ENCODE measurements around the gene PRKN.

The PRKN gene

DNA sequence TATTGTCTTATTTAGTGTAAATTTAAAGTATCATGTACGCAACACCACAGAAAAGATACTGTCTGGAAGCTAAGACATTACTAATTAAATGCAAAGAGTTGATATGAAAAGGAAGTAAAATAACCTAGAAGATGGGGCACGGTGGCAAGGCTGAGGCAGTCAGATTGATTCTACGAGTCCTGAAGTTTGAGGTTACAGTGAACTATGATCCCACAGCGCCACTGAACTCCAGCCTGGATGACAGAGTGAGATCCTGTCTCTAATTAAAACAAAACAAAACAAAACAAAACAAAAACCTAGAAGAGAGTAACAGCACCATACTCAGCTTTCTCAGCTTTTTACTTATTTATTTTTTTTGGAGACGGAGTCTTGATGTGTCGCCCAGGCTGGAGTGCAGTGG lies 199.0 kb downstream of the PRKN start:
- DNase-seq = no peak

DNA sequence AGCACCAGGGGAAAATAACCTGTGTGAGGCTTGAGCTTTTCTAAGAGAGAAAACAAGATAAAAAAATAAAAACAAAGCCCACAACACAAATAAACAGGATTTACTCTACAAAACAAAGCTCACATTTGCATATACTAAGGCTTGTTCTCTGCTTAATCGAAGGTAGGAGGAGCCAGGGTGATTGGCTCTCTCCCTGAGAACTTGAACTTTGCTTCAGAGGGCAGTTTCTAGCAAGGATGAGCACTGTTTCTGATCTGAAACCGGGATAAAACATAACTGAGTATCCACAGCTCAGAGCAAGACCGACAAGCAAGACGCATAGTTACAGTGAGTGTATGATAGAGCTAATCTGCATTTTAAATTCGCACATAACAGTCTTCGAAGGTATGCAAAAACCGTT lies 200.6 kb downstream of the PRKN start:
- no peak for DNase-seq

DNA sequence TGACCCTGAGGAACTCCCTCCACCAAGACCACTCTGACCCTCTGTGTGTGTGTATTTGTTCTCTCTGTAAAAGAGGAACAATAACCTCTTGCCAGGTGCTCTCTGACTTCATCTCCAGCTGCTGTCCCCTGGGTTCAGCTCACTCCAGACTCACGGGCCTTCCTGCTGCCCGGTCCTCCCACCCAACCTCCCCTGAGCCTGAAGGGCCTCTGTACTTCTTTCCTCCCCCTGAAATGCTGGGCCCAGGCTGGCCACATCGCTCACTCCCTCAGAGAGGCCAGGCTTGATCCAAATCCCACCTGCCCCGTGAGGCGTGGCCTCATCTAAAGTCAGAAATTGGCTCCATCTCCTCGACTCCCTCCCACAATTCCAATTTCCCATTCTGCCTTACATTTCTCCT lies 202.4 kb downstream of the PRKN start:
- DNase-seq = no peak

DNA sequence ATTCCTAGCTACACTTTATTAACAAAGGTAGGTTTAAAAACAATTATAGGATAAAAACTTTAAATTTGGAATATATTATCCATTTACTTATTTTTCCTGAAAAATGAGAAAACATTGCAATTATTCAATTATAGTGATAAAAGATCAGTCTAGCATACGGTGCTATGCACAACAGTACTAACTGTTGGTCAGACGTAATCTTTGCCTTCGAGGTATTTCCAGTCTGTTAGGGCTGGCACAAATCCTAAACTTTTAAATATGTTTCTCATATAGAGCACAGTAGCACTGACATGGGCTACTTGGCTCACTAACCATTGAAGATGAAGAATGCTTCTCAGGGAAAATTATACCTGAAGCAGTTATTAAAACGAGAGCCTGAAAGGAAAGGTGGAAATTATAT lies 214.8 kb downstream of the PRKN start:
- DNase-seq = no peak

DNA sequence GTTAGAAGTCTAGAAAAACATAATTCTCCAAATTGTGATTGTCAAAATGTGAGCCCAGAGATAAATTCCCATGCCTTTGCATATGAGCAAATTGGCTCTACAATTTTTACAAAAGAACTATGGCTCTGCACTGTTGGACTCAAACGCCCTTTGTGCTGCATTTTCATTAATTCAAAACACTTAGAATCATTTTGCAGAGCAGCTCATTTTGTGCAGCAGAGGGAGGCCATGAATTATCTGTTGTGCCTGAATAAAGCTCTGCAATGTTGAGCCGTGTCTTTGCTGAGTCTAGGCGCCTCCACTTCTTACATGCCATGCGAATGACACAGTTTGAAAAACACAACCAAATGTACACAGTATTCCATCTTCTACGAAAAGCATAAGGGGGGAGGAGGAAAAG lies 230.2 kb downstream of the PRKN start:
- DNase-seq = no peak

DNA sequence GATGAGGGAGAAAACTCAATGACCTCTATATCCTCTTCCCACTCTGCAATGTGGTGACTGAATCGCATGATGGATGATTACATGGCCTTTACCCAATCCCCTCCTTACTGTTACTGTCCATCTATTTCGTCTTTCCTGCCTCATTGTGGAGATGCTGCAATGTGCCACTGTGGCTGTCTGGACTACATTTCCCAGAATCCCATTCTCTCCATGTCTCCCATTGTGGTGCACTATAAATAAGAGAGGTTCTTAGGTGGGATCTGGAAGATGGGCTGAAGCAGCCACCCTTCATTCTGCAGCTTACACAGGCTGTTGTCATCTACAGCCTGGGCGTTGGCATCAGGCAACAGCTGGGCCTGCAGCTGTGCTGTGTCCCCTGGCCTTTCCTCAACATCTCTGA lies 233.6 kb downstream of the PRKN start:
- no peak for DNase-seq

DNA sequence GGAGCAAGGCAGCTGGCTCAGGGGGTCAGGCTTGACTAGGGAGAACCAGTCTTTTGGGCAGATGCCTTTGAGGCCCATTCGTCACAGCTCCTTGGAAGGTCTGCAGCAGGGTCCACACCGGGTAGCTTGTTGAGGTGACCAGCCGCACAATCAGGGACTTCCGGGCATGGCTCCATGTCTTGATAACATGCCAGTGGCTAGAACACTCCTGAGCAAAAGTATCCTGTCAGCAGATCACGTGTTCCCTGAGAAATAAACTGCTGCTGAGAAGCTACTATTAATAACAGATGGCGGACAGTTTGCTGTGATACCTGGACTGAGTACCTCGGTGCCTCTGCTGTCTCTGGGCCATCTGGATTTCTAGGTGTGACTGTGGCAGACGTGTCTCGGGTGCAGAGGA lies 235.9 kb downstream of the PRKN start:
- no peak for DNase-seq

DNA sequence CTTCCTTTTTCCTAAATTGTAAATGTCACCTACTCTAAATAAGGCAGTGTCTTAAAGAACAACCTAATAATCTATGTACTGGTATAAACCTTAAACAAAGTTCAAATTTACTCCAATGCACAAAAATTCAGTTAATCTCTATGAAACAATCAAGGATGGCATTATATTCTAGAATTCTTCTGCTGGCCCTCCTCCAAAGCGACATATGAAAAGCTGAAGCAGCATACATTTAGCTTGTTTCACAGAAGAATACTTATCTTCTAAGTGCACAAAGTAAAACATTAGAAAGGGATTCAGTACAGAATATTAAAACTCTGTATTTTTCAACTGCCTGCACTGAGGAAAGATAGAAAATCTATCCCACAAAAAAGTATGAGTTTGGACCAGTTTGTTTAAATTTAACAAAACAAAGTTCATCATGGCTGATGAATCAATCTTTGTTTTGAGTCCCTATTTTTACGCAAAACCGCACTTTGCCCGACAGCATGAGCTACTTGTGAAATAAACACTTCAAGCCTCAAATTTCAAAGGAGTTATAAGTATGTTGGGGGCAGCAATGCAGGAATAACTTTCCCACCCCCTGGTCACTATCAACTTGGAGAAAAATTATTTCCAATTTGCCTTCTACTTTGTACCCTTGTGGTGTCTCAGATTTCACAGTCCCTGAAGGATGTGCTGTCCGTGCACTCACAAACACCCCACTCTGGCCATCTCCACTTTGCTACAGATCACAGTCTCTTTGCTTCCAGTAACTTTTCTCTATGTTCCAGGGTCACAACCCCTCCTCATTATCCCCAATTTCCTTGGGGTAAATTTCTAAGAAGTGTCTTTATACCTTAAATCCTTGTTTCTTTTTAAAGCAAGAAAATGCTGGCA lies 238.2 kb downstream of the PRKN start:
- DNase-seq = no peak

DNA sequence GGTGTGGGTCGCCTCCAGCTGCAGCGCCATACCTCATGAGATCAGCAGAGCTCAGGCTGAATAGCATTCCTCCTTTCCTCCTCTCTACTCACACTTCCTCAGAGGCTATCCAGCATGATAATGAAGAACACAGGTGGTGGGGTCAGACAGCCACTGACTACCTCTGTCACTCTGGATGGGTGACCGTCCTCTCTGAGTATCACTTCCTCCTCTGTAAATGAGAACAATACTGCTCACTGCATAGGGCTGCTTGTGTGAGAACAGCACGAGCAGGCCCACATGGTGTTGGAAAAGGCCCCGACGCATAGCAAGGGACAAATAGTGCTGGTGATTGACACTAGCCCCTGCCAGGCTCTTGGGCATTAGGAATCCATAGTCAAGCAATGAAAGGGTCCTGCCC lies 239.1 kb downstream of the PRKN start:
- DNase-seq = no peak

DNA sequence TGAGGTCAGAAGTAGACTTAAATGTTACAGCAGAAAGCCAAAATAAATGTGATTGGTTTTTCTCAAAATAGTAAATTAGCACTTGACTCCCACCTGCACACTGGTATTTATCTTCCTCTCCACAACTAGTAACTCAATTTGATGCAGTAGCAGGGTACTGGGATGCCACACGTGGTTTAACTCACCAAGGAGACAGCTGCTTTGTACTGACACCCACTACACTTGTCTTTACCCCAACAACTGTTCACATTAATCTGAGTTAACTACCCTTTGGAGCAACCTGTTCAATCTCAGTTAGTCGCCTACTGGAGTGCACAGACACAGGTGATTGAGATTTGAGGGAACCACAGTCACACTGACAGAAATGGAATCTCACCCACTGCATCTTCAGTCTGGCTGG lies 242.1 kb downstream of the PRKN start:
- no peak for DNase-seq

DNA sequence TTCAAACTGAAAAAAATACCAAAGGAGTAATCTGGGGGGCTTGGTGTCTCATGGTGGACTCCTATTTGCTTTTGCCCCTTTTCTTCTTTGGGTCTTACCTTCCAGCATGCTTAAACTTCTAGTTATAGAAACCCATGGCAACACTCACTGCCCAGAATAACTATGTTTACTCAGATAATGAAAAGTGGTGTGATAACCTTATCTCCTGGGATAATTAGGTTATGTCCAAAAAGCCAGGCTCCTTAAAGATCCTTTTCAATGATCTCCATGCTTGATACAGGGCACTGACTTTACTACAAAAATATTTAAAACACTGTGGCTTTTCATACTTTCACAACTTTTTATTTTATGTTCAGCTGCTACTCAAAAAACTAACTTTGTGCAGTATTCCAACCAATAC lies 245.6 kb downstream of the PRKN start:
- no peak for DNase-seq

DNA sequence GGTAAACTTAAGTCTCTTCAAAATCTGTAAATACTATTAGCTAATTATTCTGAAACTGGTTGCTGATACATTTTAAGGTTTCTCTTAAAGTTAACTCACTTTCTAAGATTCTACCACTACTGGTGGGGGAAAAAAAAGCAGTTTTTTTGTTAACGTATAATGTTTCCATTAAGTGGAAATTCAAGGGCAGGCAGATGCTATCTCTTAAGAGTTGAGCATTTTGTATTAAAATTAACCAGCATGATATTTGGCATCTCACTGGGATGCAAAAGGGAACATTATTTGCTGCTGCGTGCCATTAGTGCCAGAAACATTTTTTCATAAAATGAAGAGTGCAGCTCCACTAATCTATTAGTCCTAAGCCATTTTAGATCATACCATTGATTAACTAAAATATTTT lies 246.2 kb downstream of the PRKN start:
- DNase-seq = no peak

DNA sequence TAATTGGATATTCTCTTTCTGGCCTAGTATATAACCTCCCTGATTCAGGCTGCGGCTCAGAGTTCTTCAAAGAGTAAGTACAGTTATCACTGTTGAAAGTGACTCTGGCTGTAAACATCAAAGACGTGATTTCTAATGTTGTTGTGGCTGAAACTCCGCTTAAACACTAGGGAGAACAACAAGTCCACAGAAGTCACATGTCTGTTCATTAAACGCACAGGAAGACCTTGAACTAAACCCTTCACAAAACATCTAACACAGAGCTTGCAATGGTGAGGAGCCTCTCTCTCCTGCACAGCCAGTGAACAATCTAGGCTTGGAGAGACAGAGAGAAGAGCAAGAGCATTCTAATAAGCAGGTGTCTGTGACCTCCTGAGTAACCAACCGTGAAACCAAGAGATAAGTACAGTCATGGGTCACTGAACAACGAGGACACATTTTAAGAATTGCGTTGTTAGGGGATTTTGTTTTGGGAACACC lies 249.3 kb downstream of the PRKN start:
- no peak for DNase-seq

DNA sequence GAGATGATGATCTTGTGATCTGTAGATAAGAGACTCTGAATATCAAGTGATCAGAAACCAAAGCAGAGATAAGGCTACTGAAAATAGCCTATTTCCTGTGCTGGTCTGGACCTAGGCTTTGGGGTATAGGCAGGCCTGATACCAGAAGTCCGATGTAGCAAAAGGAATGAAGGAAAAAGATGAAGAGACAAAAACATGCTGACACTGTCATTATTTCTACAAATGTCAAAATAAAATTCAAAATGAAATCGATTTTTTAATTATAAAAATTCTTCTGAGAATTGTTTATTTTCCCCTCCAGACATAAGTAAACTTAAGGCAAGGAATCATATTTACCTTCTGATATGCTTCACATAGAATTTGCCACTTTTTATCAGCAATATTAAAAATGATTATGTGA lies 252.8 kb downstream of the PRKN start:
- DNase-seq = no peak

DNA sequence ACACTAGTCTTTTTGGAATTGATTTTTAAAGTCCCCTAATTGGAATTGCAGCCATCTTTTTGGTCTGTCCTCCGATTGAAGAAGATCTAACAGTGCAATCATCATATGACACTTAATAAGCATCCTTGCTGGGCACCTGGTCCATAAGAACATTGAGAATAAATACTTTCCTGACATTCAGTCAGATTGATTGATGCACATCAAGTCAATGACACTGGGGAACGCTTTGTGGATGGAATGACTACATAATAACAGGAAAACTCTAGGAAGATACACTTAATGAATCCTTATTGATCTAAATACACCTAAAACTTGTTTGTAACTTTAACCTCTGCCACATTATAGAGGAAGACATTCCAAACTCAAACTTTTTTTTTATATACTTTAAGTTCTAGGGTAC lies 255.7 kb downstream of the PRKN start:
- DNase-seq = no peak

DNA sequence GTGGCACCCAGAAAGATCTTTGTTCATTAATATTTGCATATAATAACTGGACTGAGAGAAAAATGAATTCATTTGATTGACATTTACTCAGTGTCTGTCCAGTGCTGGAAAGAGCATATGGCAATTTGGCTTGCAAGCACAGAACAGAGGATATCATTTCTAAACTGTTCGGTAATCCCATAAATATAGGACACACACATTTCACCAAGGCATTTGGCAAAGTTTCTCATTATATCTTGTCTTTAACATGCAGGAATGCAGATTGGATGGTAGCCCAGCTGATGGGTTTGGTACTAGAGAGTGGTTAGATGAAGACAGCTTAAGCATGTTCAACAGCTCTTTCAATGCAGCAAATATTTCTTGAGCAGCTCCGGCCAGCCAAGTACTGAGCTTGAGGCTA lies 259.2 kb downstream of the PRKN start:
- DNase-seq = no peak

DNA sequence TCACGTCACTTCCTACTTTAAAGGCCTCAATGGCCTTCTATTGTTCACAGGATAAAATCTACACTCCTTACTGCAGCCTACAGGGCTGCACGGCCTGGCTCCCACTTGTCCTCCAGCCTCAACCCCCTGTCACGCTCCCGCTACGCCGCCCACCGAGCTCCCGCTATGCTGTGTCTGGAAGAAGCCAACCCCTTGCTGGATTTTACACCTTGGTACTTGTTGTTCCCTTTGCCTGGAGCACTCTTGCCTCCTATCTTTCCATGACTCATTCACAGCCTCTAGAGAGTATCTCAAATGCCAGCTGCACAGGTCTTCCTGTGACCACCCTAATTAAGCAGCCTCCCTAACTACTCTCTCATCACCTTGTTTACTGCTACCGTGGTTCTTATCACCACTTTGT lies 259.9 kb downstream of the PRKN start:
- no peak for DNase-seq

DNA sequence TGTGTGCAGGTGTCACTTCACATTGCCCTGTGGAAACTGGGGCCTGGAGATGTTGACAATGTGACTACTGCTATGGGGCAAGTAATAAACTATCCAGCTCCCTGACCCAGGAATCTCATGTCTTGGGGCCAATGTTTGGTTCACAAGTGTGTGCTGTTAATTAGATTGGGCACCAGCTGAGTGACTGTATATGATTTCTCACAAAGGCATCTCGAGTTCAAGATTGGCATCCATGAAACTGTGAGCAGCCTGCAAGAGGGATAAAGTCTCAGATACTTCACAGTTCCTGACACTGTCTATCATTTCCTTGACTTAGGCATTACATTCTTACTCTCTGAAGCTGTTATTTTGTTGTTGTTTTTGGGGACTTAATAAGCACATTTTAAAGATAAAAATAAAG lies 264.0 kb downstream of the PRKN start:
- no peak for DNase-seq

DNA sequence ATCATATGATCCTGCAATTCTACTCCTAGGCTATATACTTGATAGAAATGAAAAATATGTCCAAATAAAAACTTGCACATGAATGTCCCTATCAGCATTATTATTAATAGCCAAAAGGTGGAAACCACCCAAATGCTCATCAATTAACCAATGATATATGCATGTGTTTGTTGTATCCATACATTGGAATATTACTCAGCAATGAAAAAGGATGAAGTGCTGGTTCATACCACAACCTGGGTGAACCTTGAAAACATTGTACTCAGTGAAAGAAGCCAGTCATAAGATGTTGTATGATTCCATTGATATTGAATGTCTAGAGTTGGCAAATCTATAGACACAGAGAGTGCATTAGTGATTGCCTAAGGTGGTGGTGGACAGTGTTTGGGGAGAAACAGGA lies 267.6 kb downstream of the PRKN start:
- DNase-seq = no peak

DNA sequence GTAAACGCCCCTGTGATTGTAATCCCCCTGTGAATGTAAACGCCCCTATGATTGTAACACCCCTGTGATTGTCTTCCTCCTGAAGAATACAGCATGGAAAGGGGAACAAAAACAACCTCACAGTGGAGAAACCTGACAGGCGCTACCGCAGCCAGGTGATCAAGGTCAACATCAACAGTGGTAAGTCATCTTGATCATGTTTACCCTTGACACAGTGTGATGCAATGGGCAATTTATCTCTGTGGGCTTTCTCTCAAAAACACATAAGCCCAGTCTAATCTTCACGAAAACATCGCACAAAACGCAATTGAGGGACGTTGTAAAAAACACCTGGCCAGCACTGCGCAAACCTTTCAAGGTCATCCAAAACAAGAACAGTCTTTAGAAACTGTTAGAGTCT lies 277.2 kb downstream of the PRKN start:
- DNase-seq = no peak

DNA sequence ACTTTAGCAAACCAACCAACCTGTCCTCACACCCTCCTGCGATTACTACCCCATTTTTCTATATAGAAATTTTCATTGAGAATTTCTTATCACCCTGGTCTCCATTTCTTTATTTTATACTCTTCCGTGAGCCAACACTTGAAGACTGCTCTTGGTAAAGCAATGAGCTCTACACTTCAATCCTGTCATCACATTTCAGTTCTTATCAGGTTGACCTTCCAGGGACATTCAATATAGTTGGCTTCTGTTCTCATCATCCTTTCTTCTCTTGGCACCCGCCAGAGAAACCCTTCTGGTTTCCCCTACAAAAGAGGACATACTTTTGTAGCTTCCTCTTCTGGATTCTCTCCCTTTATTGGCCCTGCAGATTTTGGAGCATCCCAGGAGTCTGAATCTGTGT lies 279.3 kb downstream of the PRKN start:
- DNase-seq = no peak

DNA sequence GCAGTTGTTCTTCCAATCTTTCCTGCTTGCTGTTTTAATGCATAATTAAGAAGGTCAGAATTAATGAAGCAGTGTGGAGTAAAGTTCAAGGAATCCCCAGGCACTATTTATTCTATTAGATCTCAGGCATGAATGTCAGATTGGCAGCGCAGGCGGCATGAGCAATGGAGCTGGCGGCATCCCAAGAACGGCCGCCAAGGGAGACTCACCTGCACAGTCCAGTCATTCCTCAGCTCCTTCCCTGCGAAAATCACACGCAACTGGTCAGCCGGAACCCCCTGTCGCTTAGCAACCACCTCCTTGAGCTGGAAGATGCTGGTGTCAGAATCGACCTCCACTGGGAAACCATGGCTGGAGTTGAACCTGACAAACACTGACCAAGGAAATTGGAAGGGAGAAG lies 284.5 kb downstream of the PRKN start:
- DNase-seq = no peak

DNA sequence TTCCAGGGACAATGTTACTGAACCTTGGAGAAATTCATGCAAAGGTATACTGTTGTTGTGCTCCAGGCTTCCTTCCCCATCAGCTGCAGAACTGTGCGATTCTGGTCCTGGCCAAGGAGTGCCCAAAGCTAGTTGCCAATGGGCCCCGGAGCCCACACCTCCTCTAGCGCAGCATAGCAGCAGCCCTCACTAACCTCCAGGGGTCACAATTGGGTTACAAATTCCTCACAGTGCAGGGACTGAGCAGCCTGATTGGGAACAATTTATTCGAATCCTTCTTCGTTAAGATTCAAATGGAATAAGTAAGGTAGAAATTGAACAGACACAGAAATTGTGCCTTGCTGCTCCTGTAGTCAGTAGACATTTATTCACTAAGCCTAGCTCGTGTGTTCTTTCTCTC lies 284.9 kb downstream of the PRKN start:
- no peak for DNase-seq

DNA sequence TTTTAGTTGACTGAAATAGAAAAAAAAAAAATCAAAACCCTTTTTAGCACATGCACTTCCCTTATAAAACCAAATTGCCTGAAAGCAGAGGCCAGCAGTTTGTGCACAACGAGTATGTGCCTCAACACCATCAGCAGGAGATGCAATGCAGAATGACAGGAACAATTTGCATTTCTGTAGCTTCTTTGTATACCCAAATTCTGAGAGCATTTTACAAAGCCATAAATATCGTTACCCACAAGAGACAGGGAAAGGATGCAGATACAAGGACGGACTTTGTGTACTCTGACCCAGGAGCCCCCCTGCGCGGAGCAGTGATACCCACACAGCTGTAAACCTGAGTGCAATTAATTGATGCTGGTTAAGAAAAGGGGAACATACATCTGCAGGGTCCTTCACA lies 285.6 kb downstream of the PRKN start:
- no peak for DNase-seq

DNA sequence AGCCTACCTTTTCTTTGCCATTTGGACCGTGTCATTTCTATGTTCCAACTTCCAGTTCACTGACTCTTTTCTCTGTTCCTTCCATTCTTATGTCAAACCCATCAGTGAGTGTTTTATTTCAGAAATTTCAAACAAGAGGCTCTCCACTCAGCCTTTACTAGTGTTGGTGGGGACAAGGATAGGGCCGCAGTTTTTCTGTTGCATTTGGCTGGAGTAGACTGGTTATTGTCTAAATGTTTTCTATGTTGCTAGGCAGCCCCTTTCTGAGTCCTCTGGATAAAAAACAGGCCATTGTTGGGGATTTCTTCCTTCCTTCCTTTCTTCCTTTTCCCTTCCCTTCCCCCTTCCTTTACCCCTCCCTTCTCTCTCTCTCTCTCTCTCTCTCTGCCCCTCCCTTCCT lies 288.6 kb downstream of the PRKN start:
- DNase-seq = no peak
